A549 (cell line): Measurements from ENCODE around the gene CCDC63. TPM values are rescaled to one million over a fixed set of nuclear protein-coding genes. Genes with fewer than 3 reads are reported as not detected.

Source experiments
- ATAC-seq, 2 experiments: fragments of 200-7000 bp in 1 of 2; fragments of >200 bp in 1 of 2; cut with Nextera tagmentation in 1 of 2; cut with Tn5 transposase in 1 of 2; 3 replicates each; pipeline versions ENCODE4 v1.8.0 to v1.9.1; 2018 to 2020; ENCODE audit warnings: mild to moderate bottlenecking in 1 of 2, moderate library complexity in 1 of 2
- CTCF ChIA-PET: fragments of 300-600 bp; sonication (Branson Sonifier 250); formaldehyde crosslinking; extraction: SDS; loops from one replicate; lab custom pipeline; 2021; ENCODE audit warnings: antibody characterized with exemption, inconsistent platforms; lab: Yijun Ruan, JAX
- POLR2A ChIA-PET: fragments of 350-600 bp; formaldehyde crosslinking; extraction: SDS; loops from one replicate; lab custom pipeline; 2021; ENCODE audit warnings: antibody characterized with exemption, inconsistent platforms; lab: Yijun Ruan, JAX
- DNase-seq, 2 experiments: peaks; one replicate each; pipeline versions ENCODE4 v3.0.0 to v3.0.0-alpha.2; 2011 to 2016; ENCODE audit warnings: low read depth in 1 of 2, low spot score in 1 of 2
- FAIRE-seq: peaks from 2 replicates; lab custom pipeline; 2011; peaks lifted over from hg19 to GRCh38; lab: Jason Lieb, UNC
- H3K27ac ChIP-seq, 2 experiments: fragments of >200 bp; sonication (Bioruptor Twin); formaldehyde crosslinking; 3 replicates each; pipeline ENCODE4 v1.5.1; 2016 to 2017
- H3K4me1 ChIP-seq: fragments of >200 bp; sonication (Bioruptor Twin); formaldehyde crosslinking; 3 replicates; pipeline ENCODE4 v1.6.1; 2016
- H3K4me2 ChIP-seq: fragments of >200 bp; sonication (Bioruptor Twin); formaldehyde crosslinking; 3 replicates; pipeline ENCODE4 v1.6.1; 2016
- H3K4me3 ChIP-seq: fragments of >200 bp; sonication (Bioruptor Twin); formaldehyde crosslinking; 3 replicates; pipeline ENCODE4 v1.5.1; 2016
- H3K9me3 ChIP-seq: fragments of >200 bp; sonication (Bioruptor Twin); formaldehyde crosslinking; 3 replicates; pipeline ENCODE4 v1.6.1; 2016
- BHLHE40 ChIP-seq: IDR thresholded peaks from 2 replicates; pipeline ENCODE4 v1.6.1; 2012; ENCODE audit warnings: low read depth, low read length, inconsistent platforms
- HOXB5 ChIP-seq: fragments of 250-450 bp; sonication (Bioruptor Pico); IDR thresholded peaks from 2 replicates; pipeline ENCODE4 v1.5.0; 2020; ENCODE audit warnings: mild to moderate bottlenecking, moderate library complexity
- JUNB ChIP-seq: fragments of >200 bp; sonication (Bioruptor Twin); formaldehyde crosslinking; IDR thresholded peaks from 2 replicates; pipeline ENCODE4 v1.6.1; 2016
- KDM1A ChIP-seq: fragments of 200-600 bp; sonication (generic); IDR thresholded peaks from 2 replicates; pipeline ENCODE4 v1.6.1; 2016; ENCODE audit warnings: low read depth, mild to moderate bottlenecking
- MYC ChIP-seq: IDR thresholded peaks from 2 replicates; pipeline ENCODE4 v1.6.1; 2012; ENCODE audit warnings: mild to moderate bottlenecking, inconsistent platforms, low read length, improper control_type of control experiment, borderline replicate concordance
- NR3C1 ChIP-seq: fragments of >200 bp; sonication (Bioruptor Twin); formaldehyde crosslinking; IDR thresholded peaks from 3 replicates; pipeline ENCODE4 v1.6.1; 2017
- POLR2A ChIP-seq: IDR thresholded peaks from 2 replicates; pipeline ENCODE4 v1.6.1; 2012; ENCODE audit warnings: mild to moderate bottlenecking, low read length
- POLR2AphosphoS2 ChIP-seq: conservative IDR thresholded peaks from 2 replicates; pipeline ENCODE4 v1.6.1; 2012; ENCODE audit warnings: low read length, improper control_type of control experiment, inconsistent platforms
- RAD21 ChIP-seq, 2 experiments: fragments of >200 bp in 1 of 2; sonication (Bioruptor Twin) in 1 of 2; formaldehyde crosslinking in 1 of 2; IDR thresholded peaks in 1 of 2; conservative IDR thresholded peaks in 1 of 2; 2 replicates in 1 of 2; 3 replicates in 1 of 2; pipeline ENCODE4 v1.6.1; 2012 to 2018; ENCODE audit warnings: inconsistent platforms in 1 of 2
- SMC3 ChIP-seq: fragments of >200 bp; sonication (Bioruptor Twin); formaldehyde crosslinking; IDR thresholded peaks from 3 replicates; pipeline ENCODE4 v1.6.1; 2018; ENCODE audit warnings: inconsistent platforms
- ZC3H11A ChIP-seq: fragments of 450-650 bp; IDR thresholded peaks from 2 replicates; pipeline ENCODE4 v1.6.1; 2014; ENCODE audit warnings: antibody characterized with exemption, mild to moderate bottlenecking
- ZFP36 ChIP-seq: fragments of 450-650 bp; IDR thresholded peaks from 2 replicates; pipeline ENCODE4 v1.6.1; 2014; ENCODE audit warnings: borderline replicate concordance; ENCODE audit not compliant: partially characterized antibody
- ZSCAN20 ChIP-seq: fragments of 250-450 bp; sonication (Bioruptor Pico); IDR thresholded peaks from 2 replicates; pipeline ENCODE4 v1.8.0; 2022; ENCODE audit warnings: mild to moderate bottlenecking, moderate library complexity
- WGBS: methylation state at CpG from one replicate; pipeline ENCODE4 v1.1.6; 2017; ENCODE audit errors: missing lambda C conversion rate; 5-methylcytosine and 5-hydroxymethylcytosine counted together
- polyA plus RNA-seq, 4 experiments: library from polyadenylated mRNA; depleted of rRNA in 3 of 4; stranded (reverse); fragments of >200 nt; fragmentation: RNase III in 1 of 4; extraction: RNeasy Plus Mini Kit Qiagen cat#74134 plus additional on column Dnase treatment in 1 of 4; gene quantifications; 2 replicates in 3 of 4; 3 replicates in 1 of 4; pipeline ENCODE4 v1.2.3, GENCODE V29; 2011 to 2017
- TF ChIP-seq, protein P1 (sequence below): fragments of 250-450 bp; sonication (Bioruptor Pico); IDR thresholded peaks from 2 replicates; pipeline ENCODE4 v1.5.0; 2021; ENCODE audit warnings: mild to moderate bottlenecking, moderate library complexity, borderline replicate concordance
- TF ChIP-seq, protein P2 (sequence below): IDR thresholded peaks from 2 replicates; pipeline ENCODE4 v1.6.1; 2012; ENCODE audit warnings: low read depth, borderline replicate concordance
- TF ChIP-seq, protein P3 (sequence below): fragments of >200 bp; sonication (Bioruptor Twin); formaldehyde crosslinking; IDR thresholded peaks from 2 replicates; pipeline ENCODE4 v1.6.1; 2016
- TF ChIP-seq, protein P4 (sequence below): fragments of 150-350 bp; IDR thresholded peaks from 2 replicates; pipeline ENCODE4 v1.6.1; 2014; ENCODE audit warnings: low read depth, mild to moderate bottlenecking, low read length

Gene CCDC63
- polyA plus RNA-seq, 2 of the 4 experiments (the other 2 are of a cell fraction): 0.04 TPM; not detected in 1

DNA sequence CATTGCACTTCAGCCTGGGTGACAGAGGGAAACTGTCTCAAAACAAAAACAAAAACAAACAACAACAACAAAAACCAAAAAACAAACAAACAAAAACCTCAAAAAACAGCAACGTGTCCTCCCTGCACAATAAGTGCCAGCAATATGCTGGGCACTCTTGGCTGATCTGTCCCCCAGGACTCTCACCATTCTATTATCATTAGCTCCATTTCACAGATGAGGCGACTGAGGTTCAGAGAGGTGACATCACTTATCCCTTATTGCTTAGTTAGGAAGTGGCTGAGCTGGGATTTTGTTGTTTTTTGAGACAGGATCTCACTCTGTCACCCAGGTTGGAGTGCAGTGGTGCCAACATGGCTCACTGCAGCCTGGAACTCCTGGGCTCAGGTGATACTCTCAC is 33.0 kb upstream of the CCDC63 start:
- DNase-seq: no peak
- Histone ChIP-seq H3K4me2 (no peak overlapping the region), H3K9me3 (no peaks in the 10 kb centered on the region), H3K4me3 (no peak overlapping the region), H3K4me1 (no peaks in the 10 kb centered on the region), H3K27ac (no peak overlapping the region)
- TF ChIP-seq KDM1A: peak; percentile 60; the same call in 1 of the 2 replicates
- TF ChIP-seq, protein P1, sequence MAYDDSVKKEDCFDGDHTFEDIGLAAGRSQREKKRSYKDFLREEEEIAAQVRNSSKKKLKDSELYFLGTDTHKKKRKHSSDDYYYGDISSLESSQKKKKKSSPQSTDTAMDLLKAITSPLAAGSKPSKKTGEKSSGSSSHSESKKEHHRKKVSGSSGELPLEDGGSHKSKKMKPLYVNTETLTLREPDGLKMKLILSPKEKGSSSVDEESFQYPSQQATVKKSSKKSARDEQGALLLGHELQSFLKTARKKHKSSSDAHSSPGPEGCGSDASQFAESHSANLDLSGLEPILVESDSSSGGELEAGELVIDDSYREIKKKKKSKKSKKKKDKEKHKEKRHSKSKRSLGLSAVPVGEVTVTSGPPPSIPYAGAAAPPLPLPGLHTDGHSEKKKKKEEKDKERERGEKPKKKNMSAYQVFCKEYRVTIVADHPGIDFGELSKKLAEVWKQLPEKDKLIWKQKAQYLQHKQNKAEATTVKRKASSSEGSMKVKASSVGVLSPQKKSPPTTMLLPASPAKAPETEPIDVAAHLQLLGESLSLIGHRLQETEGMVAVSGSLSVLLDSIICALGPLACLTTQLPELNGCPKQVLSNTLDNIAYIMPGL: no peak
- TF ChIP-seq, protein P2, sequence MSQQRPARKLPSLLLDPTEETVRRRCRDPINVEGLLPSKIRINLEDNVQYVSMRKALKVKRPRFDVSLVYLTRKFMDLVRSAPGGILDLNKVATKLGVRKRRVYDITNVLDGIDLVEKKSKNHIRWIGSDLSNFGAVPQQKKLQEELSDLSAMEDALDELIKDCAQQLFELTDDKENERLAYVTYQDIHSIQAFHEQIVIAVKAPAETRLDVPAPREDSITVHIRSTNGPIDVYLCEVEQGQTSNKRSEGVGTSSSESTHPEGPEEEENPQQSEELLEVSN: no peak
- no peak for TF ChIP-seq POLR2A
- TF ChIP-seq, protein P3, sequence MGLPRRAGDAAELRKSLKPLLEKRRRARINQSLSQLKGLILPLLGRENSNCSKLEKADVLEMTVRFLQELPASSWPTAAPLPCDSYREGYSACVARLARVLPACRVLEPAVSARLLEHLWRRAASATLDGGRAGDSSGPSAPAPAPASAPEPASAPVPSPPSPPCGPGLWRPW: no peak
- WGBS: 31% methylated on average over 2 of the region's 2 CpGs
- no peak for FAIRE-seq
- POLR2A ChIA-PET: interaction anchor here (0.5 kb wide), 1 partner anchor 383 kb away, joined by 5 read pairs; no protein-coding TSS in a partner anchor
- CTCF ChIA-PET: interaction anchor here (0.9 to 1.7 kb wide), 4 partner anchors 14 to 74 kb away, joined by 3 to 6 read pairs (median 3); partner anchors contain the start of gene CCDC63
- ATAC-seq: no peak

DNA sequence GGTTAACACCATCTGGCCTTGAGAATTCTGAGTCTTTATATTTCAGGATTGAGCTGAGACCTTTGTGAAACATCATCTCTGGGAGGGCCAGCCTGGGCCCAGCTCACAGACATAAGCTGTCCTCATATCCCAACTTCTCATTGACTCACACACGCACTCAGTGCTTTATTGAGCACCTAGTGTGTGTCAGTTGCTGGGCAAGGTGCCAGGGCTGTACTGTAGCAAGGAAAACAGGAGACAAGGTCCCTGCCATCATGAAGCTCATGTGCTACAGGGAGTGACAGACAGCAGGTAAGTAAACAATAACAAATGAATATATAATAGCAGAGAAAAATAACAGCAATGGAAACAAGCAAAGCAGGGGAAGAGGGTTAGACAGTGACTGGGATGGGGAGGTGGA is 30.5 kb upstream of the CCDC63 start:
- Histone ChIP-seq H3K27ac (no peak overlapping the region), H3K4me1 (no peaks in the 10 kb centered on the region), H3K4me2 (no peak overlapping the region), H3K9me3 (no peaks in the 10 kb centered on the region), H3K4me3 (no peak overlapping the region)
- DNase-seq (no peak), FAIRE-seq (no peak), ATAC-seq (peak in 1 of 2 experiments; percentile 31; a peak in 1 of 6 replicates)
- CTCF ChIA-PET: interaction anchor here (1.0 to 1.4 kb wide), 4 partner anchors 10 to 41 kb away, joined by 3 to 6 read pairs (median 3); no protein-coding TSS in a partner anchor
- POLR2A ChIA-PET: no interaction called here
- TF ChIP-seq POLR2AphosphoS2 (no peak), ZC3H11A (no peak)
- TF ChIP-seq, protein P4, sequence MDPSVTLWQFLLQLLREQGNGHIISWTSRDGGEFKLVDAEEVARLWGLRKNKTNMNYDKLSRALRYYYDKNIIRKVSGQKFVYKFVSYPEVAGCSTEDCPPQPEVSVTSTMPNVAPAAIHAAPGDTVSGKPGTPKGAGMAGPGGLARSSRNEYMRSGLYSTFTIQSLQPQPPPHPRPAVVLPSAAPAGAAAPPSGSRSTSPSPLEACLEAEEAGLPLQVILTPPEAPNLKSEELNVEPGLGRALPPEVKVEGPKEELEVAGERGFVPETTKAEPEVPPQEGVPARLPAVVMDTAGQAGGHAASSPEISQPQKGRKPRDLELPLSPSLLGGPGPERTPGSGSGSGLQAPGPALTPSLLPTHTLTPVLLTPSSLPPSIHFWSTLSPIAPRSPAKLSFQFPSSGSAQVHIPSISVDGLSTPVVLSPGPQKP: no peak
- WGBS: 44% methylated on average over 1 of the region's 1 CpG

DNA sequence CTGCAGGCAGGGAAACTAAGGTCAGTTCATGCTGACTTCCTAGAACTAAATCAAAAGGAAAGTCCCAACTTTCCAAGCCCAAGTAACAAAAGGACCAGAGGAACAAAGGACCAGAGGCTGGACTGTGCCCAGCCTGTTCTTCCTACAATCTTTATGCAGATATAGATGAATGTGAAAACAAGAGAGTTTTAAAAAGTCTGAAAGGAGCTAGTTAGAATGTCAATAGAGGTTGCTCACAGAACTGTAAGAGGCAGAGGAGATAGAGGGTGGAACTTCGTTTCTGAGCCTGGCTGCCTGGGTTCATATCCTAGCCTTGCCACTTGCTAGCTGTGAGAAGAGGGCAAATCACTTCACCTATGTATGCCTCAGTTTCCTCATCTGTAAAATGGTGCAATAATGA is 30.0 kb upstream of the CCDC63 start:
- DNase-seq (no peak), ATAC-seq (no peak), FAIRE-seq (no peak)
- H3K4me2 ChIP-seq: no peak overlapping the region
- H3K27ac ChIP-seq: no peak overlapping the region
- H3K4me3 ChIP-seq: no peak overlapping the region
- ChIA-PET POLR2A (no interaction called here), CTCF (interaction anchor here (1.0 to 1.4 kb wide), 4 partner anchors 9 to 40 kb away, joined by 3 to 6 read pairs (median 3); no protein-coding TSS in a partner anchor)
- no peaks in the 10 kb centered on the region for H3K9me3 ChIP-seq
- no peaks in the 10 kb centered on the region for H3K4me1 ChIP-seq
- TF ChIP-seq BHLHE40 (no peak), RAD21 (conservative IDR thresholded peaks at IDR 0.05 in 1 of 2, IDR thresholded peaks at IDR 0.05 in 1 of 2) (no peak), MYC (no peak), ZFP36 (no peak), ZSCAN20 (CRISPR knock-in tag) (no peak), HOXB5 (CRISPR knock-in tag) (no peak)
- 0% methylated on average over 1 of the region's 1 CpG for WGBS

DNA sequence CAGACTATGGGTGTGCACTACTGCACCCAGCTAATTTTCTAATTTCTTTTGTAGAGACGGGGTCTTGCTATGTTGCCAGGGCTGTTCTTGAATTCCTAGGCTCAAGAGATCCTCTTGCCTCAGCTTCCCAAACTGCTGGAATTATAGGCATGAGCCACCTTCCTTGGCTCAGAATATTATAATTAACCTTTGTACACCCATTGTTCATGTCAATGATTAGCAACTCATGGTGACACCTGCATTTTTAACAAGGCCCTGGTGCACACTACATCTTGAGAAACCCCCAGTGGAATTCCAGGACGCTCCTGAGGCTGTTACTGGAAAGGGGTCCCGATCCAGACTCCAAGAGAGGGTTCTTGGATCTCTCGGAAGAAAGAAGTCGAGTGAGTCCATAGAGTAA is 28.3 kb upstream of the CCDC63 start:
- ATAC-seq: no peak
- no peak overlapping the region for H3K4me3 ChIP-seq
- TF ChIP-seq JUNB: no peak
- no peak for TF ChIP-seq NR3C1
- no peak for TF ChIP-seq SMC3
- ChIA-PET CTCF (interaction anchor here (0.6 kb wide), 1 partner anchor 70 kb away, joined by 3 read pairs; no protein-coding TSS in a partner anchor), POLR2A (no interaction called here)
- FAIRE-seq: no peak
- H3K4me2 ChIP-seq: no peak overlapping the region
- H3K4me1 ChIP-seq: no peaks in the 10 kb centered on the region
- WGBS: 67% methylated on average over 5 of the region's 5 CpGs
- no peak overlapping the region for H3K27ac ChIP-seq
- no peaks in the 10 kb centered on the region for H3K9me3 ChIP-seq
- no peak for DNase-seq
